AG04449 (cell line): ENCODE measurements around the gene IMP3.
"Not testable (repeated sequence)": the region's sequence is repeated elsewhere in the genome, so short reads cannot be mapped to it uniquely, and the experiment has no call there.

Source experiments
- CTCF ChIA-PET: fragments of 350-600 bp; formaldehyde crosslinking; extraction: SDS; loops from one replicate; lab custom pipeline; 2021; ENCODE audit warnings: antibody characterized with exemption; lab: Yijun Ruan, JAX
- POLR2A ChIA-PET: fragments of 400-600, 350-600 bp; formaldehyde crosslinking; extraction: SDS; loops from one replicate; lab custom pipeline; 2020; ENCODE audit warnings: antibody characterized with exemption, inconsistent platforms; lab: Yijun Ruan, JAX
- DNase-seq: peaks from one replicate; pipeline ENCODE4 v3.0.0-alpha.2; 2010; ENCODE audit warnings: low read depth, low spot score
- H3K4me3 ChIP-seq: 2 replicates; pipeline ENCODE4 v1.5.1; 2011; ENCODE audit warnings: low read depth, mild to moderate bottlenecking, control low read depth, low read length
- CTCF ChIP-seq: IDR thresholded peaks from one replicate; pipeline ENCODE4 v1.5.1; 2011; ENCODE audit warnings: mild to moderate bottlenecking, moderate library complexity, low read length, control low read depth, inconsistent platforms; ENCODE audit not compliant: insufficient read depth; ENCODE audit errors: missing control alignments

The IMP3 gene

GRCh38 chr15:75680007-75680789 is 40.2 kb upstream of the IMP3 start:
- no peak for DNase-seq
- ChIA-PET CTCF (interaction anchor here (0.7 to 3.1 kb wide), 7 partner anchors 12 to 312 kb away, joined by 3 to 21 read pairs (median 11); partner anchors contain the start of gene MAN2C1), POLR2A (no interaction called here)
- no peak for TF ChIP-seq CTCF
- H3K4me3 ChIP-seq = no peak overlapping the region

- DNase-seq, H3K4me3 ChIP-seq, POLR2A ChIA-PET: not testable (repeated sequence)
- CTCF ChIA-PET = interaction anchor here (0.7 to 2.4 kb wide), 6 partner anchors 9 to 311 kb away, joined by 3 to 10 read pairs (median 6); partner anchors contain the start of gene MAN2C1
Observed at GRCh38 chr15:75678324-75678690, 38.3 kb upstream of the IMP3 start.

- CTCF ChIA-PET = interaction anchor here (0.7 to 2.4 kb wide), 6 partner anchors 9 to 310 kb away, joined by 3 to 10 read pairs (median 6); partner anchors contain the start of gene MAN2C1
- no peak overlapping the region for H3K4me3 ChIP-seq
- TF ChIP-seq CTCF = no peak
- no peak for DNase-seq
- POLR2A ChIA-PET = no interaction called here
Observed at GRCh38 chr15:75677465-75678323, 37.7 kb upstream of the IMP3 start.

GRCh38 chr15:75676688-75677464 is 36.9 kb upstream of the IMP3 start:
- no peak for DNase-seq
- ChIA-PET CTCF (interaction anchor here (1.1 to 2.4 kb wide), 4 partner anchors 10 to 309 kb away, joined by 6 to 10 read pairs (median 8); partner anchors contain the start of gene MAN2C1), POLR2A (no interaction called here)
- no peak for TF ChIP-seq CTCF
- H3K4me3 ChIP-seq = no peak overlapping the region

GRCh38 chr15:75675579-75676404 is 35.8 kb upstream of the IMP3 start:
- H3K4me3 ChIP-seq = no peak overlapping the region
- no peak for DNase-seq
- CTCF ChIA-PET = interaction anchor here (1.0 to 5.6 kb wide), 3 partner anchors 9 to 308 kb away, joined by 3 to 48 read pairs (median 8); partner anchors contain the start of gene MAN2C1
- TF ChIP-seq CTCF = no peak
- POLR2A ChIA-PET = no interaction called here

GRCh38 chr15:75674366-75674765 is 34.3 kb upstream of the IMP3 start:
- CTCF ChIA-PET = interaction anchor here (1.3 to 5.6 kb wide), 6 partner anchors 10 to 306 kb away, joined by 3 to 48 read pairs (median 7); partner anchors contain the start of gene MAN2C1
- no peak for TF ChIP-seq CTCF
- no peak overlapping the region for H3K4me3 ChIP-seq
- POLR2A ChIA-PET = no interaction called here
- DNase-seq = no peak
